ENCODE measurements around the gene NELFB. TPM values are rescaled to one million over a fixed set of nuclear protein-coding genes. Genes with fewer than 3 reads are reported as not detected.

The NELFB gene
- total RNA-seq, 1 experiment from 2014 or later, result 71.7 TPM

DNA sequence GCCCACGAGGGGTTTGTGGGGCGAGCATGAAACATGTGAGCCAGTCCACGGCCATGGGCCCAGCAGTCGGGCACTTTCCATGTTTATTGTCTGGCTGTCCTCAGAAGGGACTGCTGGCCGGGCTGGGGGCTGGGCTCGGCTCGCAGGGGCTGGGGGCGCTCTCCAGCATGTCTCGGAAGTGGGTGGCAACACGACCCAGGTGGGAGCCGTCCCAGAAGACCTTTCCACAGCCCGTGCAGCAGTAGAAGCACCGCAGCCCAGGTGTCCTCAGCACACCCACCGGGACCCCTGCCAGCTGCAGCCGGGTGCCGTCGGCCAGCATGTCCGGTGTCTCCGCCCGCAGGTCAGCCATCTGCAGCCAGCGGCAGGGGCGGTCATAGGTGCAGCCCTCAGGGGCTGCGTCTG lies 51.7 kb downstream of the NELFB start:
- no peak overlapping the region for H3K4ac ChIP-seq (ENCODE audit: low read depth, low read length)
- H4K20me1 ChIP-seq (ENCODE audit: control insufficient read depth, insufficient read depth, insufficient read length), result no peaks in the 10 kb centered on the region
- H2BK5ac ChIP-seq (ENCODE audit: insufficient read length, low read length), result no peak overlapping the region
- H3K27me3 Mint-ChIP-seq (ENCODE audit: low read depth), result peaks cover 11% of the 10 kb centered on the region
- H4K5ac ChIP-seq (ENCODE audit: insufficient read length, low read depth, low read length), result no peak overlapping the region
- no peaks in the 10 kb centered on the region; the same call in 1 of the 2 replicates for H3K27me3 ChIP-seq (ENCODE audit: insufficient read depth, low read length)
- no peak overlapping the region for H3K14ac ChIP-seq (ENCODE audit: insufficient read depth, low read length)
- no peak overlapping the region for H3K27ac Mint-ChIP-seq
- H3K27ac ChIP-seq (ENCODE audit: insufficient read length, low read depth, low read length), result no peak overlapping the region
- no peaks in the 10 kb centered on the region for H3K23me2 ChIP-seq (ENCODE audit: insufficient read length, low read depth, low read length, poor library complexity, severe bottlenecking)
- H3K4me1 ChIP-seq (ENCODE audit: insufficient read depth, low read length), result no peaks in the 10 kb centered on the region; the same call in 1 of the 2 replicates
- TF ChIP-seq, protein P1, sequence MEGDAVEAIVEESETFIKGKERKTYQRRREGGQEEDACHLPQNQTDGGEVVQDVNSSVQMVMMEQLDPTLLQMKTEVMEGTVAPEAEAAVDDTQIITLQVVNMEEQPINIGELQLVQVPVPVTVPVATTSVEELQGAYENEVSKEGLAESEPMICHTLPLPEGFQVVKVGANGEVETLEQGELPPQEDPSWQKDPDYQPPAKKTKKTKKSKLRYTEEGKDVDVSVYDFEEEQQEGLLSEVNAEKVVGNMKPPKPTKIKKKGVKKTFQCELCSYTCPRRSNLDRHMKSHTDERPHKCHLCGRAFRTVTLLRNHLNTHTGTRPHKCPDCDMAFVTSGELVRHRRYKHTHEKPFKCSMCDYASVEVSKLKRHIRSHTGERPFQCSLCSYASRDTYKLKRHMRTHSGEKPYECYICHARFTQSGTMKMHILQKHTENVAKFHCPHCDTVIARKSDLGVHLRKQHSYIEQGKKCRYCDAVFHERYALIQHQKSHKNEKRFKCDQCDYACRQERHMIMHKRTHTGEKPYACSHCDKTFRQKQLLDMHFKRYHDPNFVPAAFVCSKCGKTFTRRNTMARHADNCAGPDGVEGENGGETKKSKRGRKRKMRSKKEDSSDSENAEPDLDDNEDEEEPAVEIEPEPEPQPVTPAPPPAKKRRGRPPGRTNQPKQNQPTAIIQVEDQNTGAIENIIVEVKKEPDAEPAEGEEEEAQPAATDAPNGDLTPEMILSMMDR (conservative IDR thresholded peaks at IDR 0.05), result no peak
- no peak overlapping the region for H4K8ac ChIP-seq (replicated peaks; ENCODE audit: insufficient read length, low read depth, low read length)
- H3K56ac ChIP-seq (ENCODE audit: insufficient read length, low read depth, low read length), result no peak overlapping the region
- no peak overlapping the region for H3K4me2 ChIP-seq (ENCODE audit: insufficient read depth, insufficient read length, low read length)
- H2BK12ac ChIP-seq (ENCODE audit: insufficient read length, low read depth, low read length), result no peak overlapping the region
- peaks cover 9 to 37% of the 10 kb centered on the region in 2 experiments for H3K4me1 Mint-ChIP-seq
- WGBS (ENCODE audit: extremely low coverage, insufficient read length, low lambda C conversion rate), result no CpG with 5 or more reads among the region's 23 CpGs
- H4K91ac ChIP-seq (ENCODE audit: insufficient read length, low read depth, low read length), result no peak overlapping the region
- H3K9me3 Mint-ChIP-seq, result no peaks in the 10 kb centered on the region; a peak in 1 of 5 replicates
- H3K23ac ChIP-seq (ENCODE audit: insufficient read length, low read depth, low read length), result no peak overlapping the region
- no peak overlapping the region for H3T11ph ChIP-seq (ENCODE audit: low read length)
- no peak overlapping the region for H2BK120ac ChIP-seq (ENCODE audit: low read depth, low read length, poor library complexity, severe bottlenecking)
- no peaks in the 10 kb centered on the region for H3K36me3 Mint-ChIP-seq (ENCODE audit: insufficient read depth in 1 of 3, low read depth in 3 of 3)
- H3K4me3 Mint-ChIP-seq, result no peak overlapping the region
- H3K18ac ChIP-seq (ENCODE audit: insufficient read length, low read depth, low read length), result no peak overlapping the region
- H3K79me2 ChIP-seq (ENCODE audit: insufficient read depth, low read length), result no peaks in the 10 kb centered on the region
- DNase-seq, result peak; percentile 33
- no peaks in the 10 kb centered on the region for H3K79me1 ChIP-seq (ENCODE audit: insufficient read depth, low read depth, low read length, poor library complexity, severe bottlenecking)
- H2BK20ac ChIP-seq (ENCODE audit: low read depth, low read length, poor library complexity, severe bottlenecking), result no peak overlapping the region
- no peak overlapping the region for H2AK5ac ChIP-seq (ENCODE audit: insufficient read length, low read length)
- H3K9ac ChIP-seq (ENCODE audit: extremely low read depth, insufficient read length, low read length), result no peak overlapping the region
- H2AFZ ChIP-seq (ENCODE audit: low read length), result no peak overlapping the region
- H3K9me3 ChIP-seq (ENCODE audit: control insufficient read depth, low read depth, low read length), result no peaks in the 10 kb centered on the region
- H2BK15ac ChIP-seq (ENCODE audit: low read depth, low read length), result no peak overlapping the region

Measured in H9 (cell line).